ENCODE data around the gene MINDY1. TPM values are rescaled to one million over a fixed set of nuclear protein-coding genes. Genes with fewer than 3 reads are reported as not detected.
A peak's percentile ranks its signal among the peaks of the same experiment; 100 is the strongest.

The MINDY1 gene
- total and polyA plus RNA-seq, 2 donors (not counting 3 experiments of a cell fraction or from before 2014, with no cell fraction given), result 12.0 to 15.4 TPM

GRCh38 chr1:150973258-150973835 is 33.4 kb downstream of the MINDY1 start:
- intact Hi-C loops (cut with micrococcal nuclease), result no loop called here

More at GRCh38 chr1:150973258-150973835, 33.4 kb downstream of the MINDY1 start:
- FAIRE-seq, result peak; percentile 24
- ChIA-PET POLR2A (no interaction called here), CTCF (interaction anchor here (1.2 to 17.1 kb wide), 6 partner anchors 11 to 686 kb away, joined by 3 to 278 read pairs (median 6); partner anchors contain the start of gene MINDY1)
- TF ChIP-seq GATA2 (IDR thresholded peaks at IDR 0.05; ENCODE audit: insufficient read depth, insufficient read length, low read depth, low read length) (no peak), FOS (IDR thresholded peaks at IDR 0.05; ENCODE audit: borderline replicate concordance, insufficient read depth, low read length) (no peak), MAX (IDR thresholded peaks at IDR 0.05; ENCODE audit: insufficient read depth, insufficient read length) (no peak), JUN (IDR thresholded peaks at IDR 0.05; ENCODE audit: borderline replicate concordance, insufficient read depth, insufficient read length, low read depth) (no peak), MYC (IDR thresholded peaks at IDR 0.05; ENCODE audit: low read depth, low read length) (no peak), CTCF (IDR thresholded peaks at IDR 0.05; ENCODE audit: extremely low read depth in 1 of 2, insufficient read depth in 1 of 2, low read depth in 1 of 2, low read length in 2 of 2) (no peak), POLR2A (IDR thresholded peaks at IDR 0.05; ENCODE audit: low read depth, low read length) (no peak), POLR2AphosphoS5 (IDR thresholded peaks at IDR 0.05; ENCODE audit: insufficient read depth, low read depth, low read length) (no peak), EZH2 (IDR thresholded peaks at IDR 0.05; ENCODE audit: borderline replicate concordance, low read depth, low read length, severe bottlenecking) (no peak)
- H4K20me1 ChIP-seq (replicated peaks; ENCODE audit: control insufficient read depth, extremely low read depth, insufficient read depth, low read length), result no peaks in the 10 kb centered on the region
- peak overlapping the region; percentile 43 to 75 (median 65) for H3K4me3 ChIP-seq (replicated peaks in 1 of 3; ENCODE audit: insufficient read depth in 1 of 3, low read depth in 1 of 3, low read length in 3 of 3)
- dilution Hi-C loops (cut with MboI; ENCODE audit: extremely low pct_ligation_motif_present, low sequenced_read_pairs), result no loop called here
- no peaks in the 10 kb centered on the region for H3K9me1 ChIP-seq (replicated peaks; ENCODE audit: control insufficient read depth, extremely low read depth, insufficient read depth, low read length)
- peaks cover 56% of the 10 kb centered on the region for H3K79me2 ChIP-seq (ENCODE audit: control insufficient read depth, insufficient read depth, low read length)
- H3K27ac ChIP-seq (ENCODE audit: insufficient read depth, low read depth, low read length), result peak overlapping the region; percentile 50
- peaks cover 28% of the 10 kb centered on the region for H3K4me1 ChIP-seq (ENCODE audit: control insufficient read depth, extremely low read depth, insufficient read depth, low read length)
- H3K27me3 ChIP-seq (ENCODE audit: control insufficient read depth in 2 of 2, insufficient read depth in 2 of 2, low read length in 2 of 2), result no peaks in the 10 kb centered on the region
- H3K9ac ChIP-seq (replicated peaks; ENCODE audit: extremely low read depth, insufficient read depth, low read length), result peak overlapping the region; percentile 75
- BruUV-seq (replicated peaks), result no TSS peak
- peak overlapping the region; percentile 62 for H3K4me2 ChIP-seq (ENCODE audit: insufficient read depth, low read length)
- H3K9me3 ChIP-seq (replicated peaks; ENCODE audit: control insufficient read depth, insufficient read depth, low read length), result no peaks in the 10 kb centered on the region
- no peak for DNase-seq (ENCODE audit: low read depth, low spot score)
- H2AFZ ChIP-seq (ENCODE audit: low read depth, low read length), result no peak overlapping the region
- H3K36me3 ChIP-seq (ENCODE audit: control insufficient read depth in 2 of 2, extremely low read depth in 1 of 2, insufficient read depth in 2 of 2, low read length in 2 of 2), result peaks cover 1 to 4% of the 10 kb centered on the region in 2 experiments

Measured in endothelial cell of umbilical vein (primary cell).